Neural progenitor cell (in vitro differentiated cells): ENCODE data around the gene RPN1. TPM values are rescaled to one million over a fixed set of nuclear protein-coding genes. Genes with fewer than 3 reads are reported as not detected.

Experiments
- DNase-seq: peaks from one replicate; pipeline ENCODE4 v3.0.0-alpha.2; 2016; ENCODE audit warnings: low spot score
- H2AFZ ChIP-seq: fragments of 200-600 bp; sonication (generic); replicated peaks from 2 replicates; pipeline ENCODE4 v1.6.1; 2016; ENCODE audit warnings: antibody characterized with exemption
- H3F3A ChIP-seq: fragments of 200-600 bp; sonication (generic); 2 replicates; pipeline ENCODE4 v1.6.1; 2016; ENCODE audit warnings: antibody characterized with exemption, low read depth
- H3K27ac ChIP-seq: fragments of 200-600 bp; sonication (generic); 2 replicates; pipeline ENCODE4 v1.5.1; 2016; ENCODE audit warnings: mild to moderate bottlenecking
- H3K27me3 ChIP-seq: fragments of 200-600 bp; sonication (generic); 2 replicates; pipeline ENCODE4 v1.6.1; 2016; ENCODE audit warnings: mild to moderate bottlenecking, moderate library complexity
- H3K36me3 ChIP-seq: fragments of 200-600 bp; sonication (generic); 2 replicates; pipeline ENCODE4 v1.5.1; 2016
- H3K4me1 ChIP-seq: fragments of 200-600 bp; sonication (generic); 2 replicates; pipeline ENCODE4 v1.6.1; 2016; ENCODE audit warnings: mixed run types
- H3K4me2 ChIP-seq: fragments of 200-600 bp; sonication (generic); 2 replicates; pipeline ENCODE4 v1.6.1; 2016
- H3K4me3 ChIP-seq: fragments of 200-600 bp; sonication (generic); 2 replicates; pipeline ENCODE4 v1.5.1; 2016
- H3K79me2 ChIP-seq: fragments of 200-600 bp; sonication (generic); 2 replicates; pipeline ENCODE4 v1.6.1; 2016; ENCODE audit warnings: low read depth
- H3K9ac ChIP-seq: fragments of 200-600 bp; sonication (generic); 2 replicates; pipeline ENCODE4 v1.6.1; 2016
- H3K9me3 ChIP-seq: fragments of 200-600 bp; sonication (generic); 2 replicates; pipeline ENCODE4 v1.5.1; 2016; ENCODE audit warnings: low read depth
- H4K20me1 ChIP-seq: fragments of 200-600 bp; sonication (generic); 2 replicates; pipeline ENCODE4 v1.6.1; 2016; ENCODE audit warnings: low read depth
- H3K27ac Mint-ChIP-seq: 3 replicates; pipeline ENCODE4 v1.8.0; 2021; ENCODE audit warnings: mixed read lengths
- H3K27me3 Mint-ChIP-seq: 2 replicates; pipeline ENCODE4 v1.8.0; 2022; ENCODE audit warnings: low read depth, mild to moderate bottlenecking, inconsistent platforms, moderate library complexity, mixed read lengths; ENCODE audit not compliant: insufficient read depth
- H3K36me3 Mint-ChIP-seq: 3 replicates; pipeline ENCODE4 v1.8.0; 2021; ENCODE audit warnings: mixed read lengths
- H3K4me1 Mint-ChIP-seq: 3 replicates; pipeline ENCODE4 v1.8.0; 2021; ENCODE audit warnings: mixed read lengths
- H3K4me3 Mint-ChIP-seq: 3 replicates; pipeline ENCODE4 v1.8.0; 2021; ENCODE audit warnings: mild to moderate bottlenecking, moderate library complexity, mixed read lengths
- H3K9me3 Mint-ChIP-seq: 3 replicates; pipeline ENCODE4 v1.8.0; 2020; ENCODE audit warnings: mixed read lengths
- CTCF ChIP-seq: fragments of 200-600 bp; sonication (generic); IDR thresholded peaks from 2 replicates; pipeline ENCODE4 v1.5.1; 2017; ENCODE audit warnings: antibody characterized with exemption, mild to moderate bottlenecking
- EZH2 ChIP-seq: fragments of 200-600 bp; sonication (generic); IDR thresholded peaks from 2 replicates; pipeline ENCODE4 v1.6.1; 2017; ENCODE audit warnings: antibody characterized with exemption, mild to moderate bottlenecking, moderate library complexity
- EZH2phosphoT487 ChIP-seq: fragments of 200-600 bp; sonication (generic); IDR thresholded peaks from 2 replicates; pipeline ENCODE4 v1.6.1; 2017; ENCODE audit warnings: antibody characterized with exemption
- total RNA-seq: library from RNA; depleted of rRNA; stranded (reverse); fragments of >200 nt; gene quantifications from 2 replicates; pipeline ENCODE4 v1.2.3, GENCODE V29; 2015; ENCODE audit warnings: low replicate concordance

The RPN1 gene
- total RNA-seq, 1 donor from 2014 or later, result 186 TPM

GRCh38 chr3:128648402-128648801 is 2.2 kb downstream of the RPN1 start:
- H3K4me2 ChIP-seq, result no peak overlapping the region
- no peaks in the 10 kb centered on the region for H3K9me3 ChIP-seq
- H4K20me1 ChIP-seq, result peaks cover 45% of the 10 kb centered on the region
- H3K4me3 Mint-ChIP-seq, result no peak overlapping the region
- peaks cover 14% of the 10 kb centered on the region for H3K4me1 Mint-ChIP-seq
- H3K36me3 Mint-ChIP-seq, result peaks cover 9% of the 10 kb centered on the region
- peaks cover 10% of the 10 kb centered on the region for H3K4me1 ChIP-seq
- no peak overlapping the region for H3K27ac ChIP-seq
- H3K9me3 Mint-ChIP-seq, result peaks cover 2% of the 10 kb centered on the region
- peak overlapping the region; percentile 3 for H3K9ac ChIP-seq
- H2AFZ ChIP-seq, result no peak overlapping the region
- H3K4me3 ChIP-seq, result no peak overlapping the region
- no peak overlapping the region for H3K27ac Mint-ChIP-seq
- no peaks in the 10 kb centered on the region for H3K36me3 ChIP-seq
- DNase-seq, result no peak
- peaks cover 7% of the 10 kb centered on the region for H3K27me3 Mint-ChIP-seq
- peaks cover 72% of the 10 kb centered on the region for H3K79me2 ChIP-seq
- H3K27me3 ChIP-seq, result no peaks in the 10 kb centered on the region
- no peak for TF ChIP-seq EZH2phosphoT487
- no peak for TF ChIP-seq CTCF
- TF ChIP-seq EZH2, result no peak
- H3F3A ChIP-seq, result no peaks in the 10 kb centered on the region

GRCh38 chr3:128647307-128647706 is 3.3 kb downstream of the RPN1 start:
- Histone ChIP-seq H3K27ac (no peak overlapping the region), H4K20me1 (peaks cover 45% of the 10 kb centered on the region), H2AFZ (no peak overlapping the region), H3F3A (no peaks in the 10 kb centered on the region), H3K36me3 (no peaks in the 10 kb centered on the region), H3K4me1 (peaks cover 10% of the 10 kb centered on the region), H3K4me2 (no peak overlapping the region), H3K9me3 (no peaks in the 10 kb centered on the region), H3K9ac (no peak overlapping the region), H3K27me3 (no peaks in the 10 kb centered on the region), H3K79me2 (peaks cover 83% of the 10 kb centered on the region), H3K4me3 (no peak overlapping the region)
- DNase-seq, result no peak
- peaks cover 14% of the 10 kb centered on the region for H3K4me1 Mint-ChIP-seq
- no peak overlapping the region for H3K4me3 Mint-ChIP-seq
- H3K27ac Mint-ChIP-seq, result no peak overlapping the region
- H3K36me3 Mint-ChIP-seq, result peaks cover 13% of the 10 kb centered on the region
- peaks cover 7% of the 10 kb centered on the region for H3K27me3 Mint-ChIP-seq
- peaks cover 2% of the 10 kb centered on the region for H3K9me3 Mint-ChIP-seq
- TF ChIP-seq EZH2, result no peak
- TF ChIP-seq EZH2phosphoT487, result no peak
- no peak for TF ChIP-seq CTCF

DNA sequence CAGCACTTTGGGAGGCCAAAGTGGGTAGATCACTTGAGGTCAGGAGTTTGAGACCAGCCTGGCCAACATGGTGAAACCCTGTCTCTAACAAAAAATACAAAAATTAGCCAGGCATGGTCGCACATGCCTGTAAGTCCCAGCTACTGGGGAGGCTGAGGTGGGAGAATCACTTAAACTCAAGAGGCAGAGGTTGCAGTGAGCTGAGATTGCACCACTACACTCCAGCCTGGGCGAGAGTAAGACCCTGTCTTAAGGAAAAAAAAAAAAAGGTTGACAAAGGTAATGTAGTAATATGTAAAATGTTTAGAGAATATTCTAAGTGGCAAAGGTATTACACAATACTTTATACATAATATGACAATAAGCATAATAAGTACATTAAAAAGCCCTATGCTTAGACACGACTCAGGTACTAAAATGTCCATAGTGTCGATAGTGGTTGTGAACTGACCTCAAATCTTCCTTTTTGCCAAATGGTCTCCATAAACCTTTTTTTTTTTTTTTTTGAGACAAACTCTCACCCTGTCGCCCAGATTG is 16.5 kb downstream of the RPN1 start:
- Histone ChIP-seq H3K4me3 (no peak overlapping the region), H3K4me1 (no peaks in the 10 kb centered on the region), H3F3A (no peaks in the 10 kb centered on the region), H3K27ac (no peak overlapping the region), H3K27me3 (no peaks in the 10 kb centered on the region), H3K9ac (no peak overlapping the region), H3K79me2 (peaks cover 35% of the 10 kb centered on the region), H4K20me1 (peaks cover 6% of the 10 kb centered on the region), H2AFZ (no peak overlapping the region), H3K9me3 (no peaks in the 10 kb centered on the region), H3K36me3 (peaks cover 10% of the 10 kb centered on the region), H3K4me2 (no peak overlapping the region)
- Mint-ChIP-seq H3K4me1 (no peaks in the 10 kb centered on the region), H3K4me3 (no peak overlapping the region), H3K27me3 (no peaks in the 10 kb centered on the region), H3K27ac (no peak overlapping the region), H3K9me3 (no peaks in the 10 kb centered on the region), H3K36me3 (peaks cover 15% of the 10 kb centered on the region)
- DNase-seq, result no peak
- no peak for TF ChIP-seq EZH2phosphoT487
- no peak for TF ChIP-seq CTCF
- no peak for TF ChIP-seq EZH2
